ENCODE data around the gene PTPN6. TPM values are rescaled to one million over a fixed set of nuclear protein-coding genes. Genes with fewer than 3 reads are reported as not detected.

Gene PTPN6
- polyA plus RNA-seq, 1 experiment: 0.27 TPM

- ChIA-PET POLR2A (no interaction called here), CTCF (interaction anchor here (1.0 to 2.6 kb wide), 3 partner anchors 11 to 139 kb away, joined by 3 to 10 read pairs (median 4); partner anchors contain the start of gene LPCAT3)
- no peak for TF ChIP-seq CTCF (IDR thresholded peaks at IDR 0.05; ENCODE audit: insufficient read depth, low read depth, low read length)
- H3K36me3 ChIP-seq (ENCODE audit: control insufficient read depth, insufficient read depth, low read length): no peaks in the 10 kb centered on the region; the same call in none of the 2 replicates
- no peak overlapping the region for H3K4me3 ChIP-seq (ENCODE audit: low read depth, low read length)
- no peak for DNase-seq (ENCODE audit: low read depth)
- H3K27me3 ChIP-seq (ENCODE audit: control insufficient read depth, insufficient read depth, low read length): no peaks in the 10 kb centered on the region
Measured at GRCh38 chr12:7006639-7007038, 55.5 kb downstream of the PTPN6 start.

- no peaks in the 10 kb centered on the region for H3K27me3 ChIP-seq (ENCODE audit: control insufficient read depth, insufficient read depth, low read length)
- ChIA-PET CTCF (interaction anchor here (1.7 to 2.0 kb wide), 2 partner anchors 7 to 9 kb away, joined by 3 to 8 read pairs; partner anchors contain the start of gene LPCAT3), POLR2A (no interaction called here)
- TF ChIP-seq CTCF (IDR thresholded peaks at IDR 0.05; ENCODE audit: insufficient read depth, low read depth, low read length): no peak
- no peak for DNase-seq (ENCODE audit: low read depth)
- no peak overlapping the region for H3K4me3 ChIP-seq (ENCODE audit: low read depth, low read length)
- H3K36me3 ChIP-seq (ENCODE audit: control insufficient read depth, insufficient read depth, low read length): peaks cover 1% of the 10 kb centered on the region
Measured at GRCh38 chr12:7008864-7009263, 57.7 kb downstream of the PTPN6 start.

- CTCF ChIA-PET: interaction anchor here (1.2 to 1.8 kb wide), 2 partner anchors 9 to 10 kb away, joined by 3 to 4 read pairs; partner anchors contain the start of gene LPCAT3
- Histone ChIP-seq H3K36me3 (ENCODE audit: control insufficient read depth, insufficient read depth, low read length) (peaks cover 1% of the 10 kb centered on the region), H3K27me3 (ENCODE audit: control insufficient read depth, insufficient read depth, low read length) (no peaks in the 10 kb centered on the region), H3K4me3 (ENCODE audit: low read depth, low read length) (no peak overlapping the region)
- TF ChIP-seq CTCF (IDR thresholded peaks at IDR 0.05; ENCODE audit: insufficient read depth, low read depth, low read length): no peak
- POLR2A ChIA-PET: no interaction called here
- DNase-seq (ENCODE audit: low read depth): no peak
Measured at GRCh38 chr12:7009512-7009911, 58.4 kb downstream of the PTPN6 start.

Small RNA genes within 50 kb of the gene (small RNA-seq; reads per million reads assigned to genes)
- 13.3 reads per million, percentile 79 among the genes with 10 or more reads in this experiment for gene MIR141 (ENCODE audit: insufficient read length, low read depth, low replicate concordance)
- 7.4 reads per million, percentile 71 among the genes with 10 or more reads in this experiment for gene MIR200C (ENCODE audit: insufficient read length, low read depth, low replicate concordance)
- gene RNU7-1 (ENCODE audit: insufficient read length, low read depth, low replicate concordance): not detected
- gene SCARNA12 (ENCODE audit: insufficient read length, low read depth, low replicate concordance): not detected

Other genes with a start within 250 kb of the PTPN6 start
- 128 and 200 TPM in 2 replicates for gene COPS7A, start 227.3 kb upstream of the PTPN6 start, polyA plus RNA-seq (2011; rRNA removed)
- gene MLF2, start 198.2 kb upstream of the PTPN6 start, polyA plus RNA-seq (2011; rRNA removed): 287 and 345 TPM in 2 replicates
- 234 and 241 TPM in 2 replicates for gene PTMS, start 185.0 kb upstream of the PTPN6 start, polyA plus RNA-seq (2011; rRNA removed)
- 0.28 and 0.50 TPM in 2 replicates for gene LAG3, start 178.8 kb upstream of the PTPN6 start, polyA plus RNA-seq (2011; rRNA removed)
- gene CD4, start 161.8 kb upstream of the PTPN6 start, polyA plus RNA-seq (2011; rRNA removed): 0.33 and 0.42 TPM in 2 replicates
- 3.3 and 6.6 TPM in 2 replicates for gene GPR162, start 129.5 kb upstream of the PTPN6 start, polyA plus RNA-seq (2011; rRNA removed)
- gene P3H3, start 122.9 kb upstream of the PTPN6 start, polyA plus RNA-seq (2011; rRNA removed): 40.9 and 71.6 TPM in 2 replicates
- 3.3 and 5.3 TPM in 2 replicates for gene GNB3, start 110.4 kb upstream of the PTPN6 start, polyA plus RNA-seq (2011; rRNA removed)
- 39.2 and 57.1 TPM in 2 replicates for gene CDCA3, start 100.1 kb upstream of the PTPN6 start, polyA plus RNA-seq (2011; rRNA removed)
- gene USP5, start 99.2 kb upstream of the PTPN6 start, polyA plus RNA-seq (2011; rRNA removed): 52.9 and 90.0 TPM in 2 replicates
- gene TPI1, start 83.8 kb upstream of the PTPN6 start, polyA plus RNA-seq (2011; rRNA removed): 2,446 and 2,656 TPM in 2 replicates
- 5.0 and 7.3 TPM in 2 replicates for gene SPSB2, start 78.1 kb upstream of the PTPN6 start, polyA plus RNA-seq (2011; rRNA removed)
- 12.7 and 13.3 TPM in 2 replicates for gene LRRC23, start 46.5 kb upstream of the PTPN6 start, polyA plus RNA-seq (2011; rRNA removed)
- gene ENO2, start 36.8 kb upstream of the PTPN6 start, polyA plus RNA-seq (2011; rRNA removed): 27.9 and 29.7 TPM in 2 replicates
- gene ATN1, start 23.4 kb upstream of the PTPN6 start, polyA plus RNA-seq (2011; rRNA removed): 13.0 and 15.9 TPM in 2 replicates
- gene RNU7-1, start 7.5 kb upstream of the PTPN6 start, polyA plus RNA-seq (2011; rRNA removed): not detected in 2 replicates
- 489 and 709 TPM in 2 replicates for gene C12orf57, start 7.3 kb upstream of the PTPN6 start, polyA plus RNA-seq (2011; rRNA removed)
- 283 and 369 TPM in 2 replicates for gene PHB2, start 19.3 kb downstream of the PTPN6 start, polyA plus RNA-seq (2011; rRNA removed)
- gene EMG1, start 19.6 kb downstream of the PTPN6 start, polyA plus RNA-seq (2011; rRNA removed): 37.5 and 53.9 TPM in 2 replicates
- 26.3 and 31.2 TPM in 2 replicates for gene LPCAT3, start 67.1 kb downstream of the PTPN6 start, polyA plus RNA-seq (2011; rRNA removed)
- 329 and 341 TPM in 2 replicates for gene C1S, start 109.4 kb downstream of the PTPN6 start, polyA plus RNA-seq (2011; rRNA removed)
- 668 and 703 TPM in 2 replicates for gene C1R, start 141.1 kb downstream of the PTPN6 start, polyA plus RNA-seq (2011; rRNA removed)
- 33.6 and 50.5 TPM in 2 replicates for gene C1RL, start 157.9 kb downstream of the PTPN6 start, polyA plus RNA-seq (2011; rRNA removed)
- not detected in 2 replicates for gene RBP5, start 177.5 kb downstream of the PTPN6 start, polyA plus RNA-seq (2011; rRNA removed)
- 14.3 and 19.2 TPM in 2 replicates for gene CLSTN3, start 179.0 kb downstream of the PTPN6 start, polyA plus RNA-seq (2011; rRNA removed)
- gene PEX5, start 238.3 kb downstream of the PTPN6 start, polyA plus RNA-seq (2011; rRNA removed): 14.8 and 21.4 TPM in 2 replicates

Data from BJ (cell line).